NAMALWA (cell line): ENCODE results near the gene PCDHA10.
A peak's percentile ranks its signal among the peaks of the same experiment; 100 is the strongest.
"Not testable (repeated sequence)": the region's sequence is repeated elsewhere in the genome, so short reads cannot be mapped to it uniquely, and the experiment has no call there.

Experiments used
- DNase-seq: peaks from one replicate; pipeline ENCODE4 v3.0.0-alpha.2; 2015; ENCODE audit warnings: low spot score

The PCDHA10 gene

DNA sequence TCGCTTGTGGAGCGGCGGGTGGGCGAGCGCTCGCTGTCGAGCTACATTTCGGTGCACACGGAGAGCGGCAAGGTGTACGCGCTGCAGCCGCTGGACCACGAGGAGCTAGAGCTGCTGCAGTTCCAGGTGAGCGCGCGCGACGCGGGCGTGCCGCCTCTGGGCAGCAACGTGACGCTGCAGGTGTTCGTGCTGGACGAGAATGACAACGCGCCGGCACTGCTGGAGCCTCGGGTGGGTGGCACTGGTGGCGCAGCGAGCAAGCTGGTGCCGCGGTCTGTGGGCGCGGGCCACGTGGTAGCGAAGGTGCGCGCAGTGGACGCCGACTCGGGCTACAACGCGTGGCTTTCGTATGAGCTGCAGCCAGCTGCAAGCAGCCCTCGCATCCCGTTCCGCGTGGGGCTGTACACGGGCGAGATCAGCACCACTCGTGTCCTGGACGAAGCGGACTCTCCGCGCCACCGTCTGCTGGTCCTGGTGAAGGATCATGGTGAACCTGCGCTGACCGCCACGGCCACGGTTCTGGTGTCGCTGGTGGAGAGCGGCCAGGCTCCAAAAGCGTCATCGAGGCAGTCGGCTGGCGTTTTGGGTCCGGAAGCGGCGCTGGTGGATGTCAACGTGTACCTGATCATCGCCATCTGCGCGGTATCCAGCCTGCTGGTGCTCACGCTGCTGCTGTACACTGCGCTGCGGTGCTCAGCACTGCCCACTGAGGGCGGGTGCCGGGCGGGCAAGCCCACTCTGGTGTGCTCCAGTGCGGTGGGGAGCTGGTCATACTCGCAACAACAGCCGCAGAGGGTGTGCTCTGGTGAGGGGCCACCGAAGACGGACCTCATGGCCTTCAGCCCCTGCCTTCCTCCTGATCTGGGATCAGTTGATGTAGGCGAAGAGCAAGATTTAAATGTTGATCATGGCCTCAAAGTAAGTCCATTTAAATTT is 12.6 kb upstream of the PCDHA10 start:
- no peak for DNase-seq

DNA sequence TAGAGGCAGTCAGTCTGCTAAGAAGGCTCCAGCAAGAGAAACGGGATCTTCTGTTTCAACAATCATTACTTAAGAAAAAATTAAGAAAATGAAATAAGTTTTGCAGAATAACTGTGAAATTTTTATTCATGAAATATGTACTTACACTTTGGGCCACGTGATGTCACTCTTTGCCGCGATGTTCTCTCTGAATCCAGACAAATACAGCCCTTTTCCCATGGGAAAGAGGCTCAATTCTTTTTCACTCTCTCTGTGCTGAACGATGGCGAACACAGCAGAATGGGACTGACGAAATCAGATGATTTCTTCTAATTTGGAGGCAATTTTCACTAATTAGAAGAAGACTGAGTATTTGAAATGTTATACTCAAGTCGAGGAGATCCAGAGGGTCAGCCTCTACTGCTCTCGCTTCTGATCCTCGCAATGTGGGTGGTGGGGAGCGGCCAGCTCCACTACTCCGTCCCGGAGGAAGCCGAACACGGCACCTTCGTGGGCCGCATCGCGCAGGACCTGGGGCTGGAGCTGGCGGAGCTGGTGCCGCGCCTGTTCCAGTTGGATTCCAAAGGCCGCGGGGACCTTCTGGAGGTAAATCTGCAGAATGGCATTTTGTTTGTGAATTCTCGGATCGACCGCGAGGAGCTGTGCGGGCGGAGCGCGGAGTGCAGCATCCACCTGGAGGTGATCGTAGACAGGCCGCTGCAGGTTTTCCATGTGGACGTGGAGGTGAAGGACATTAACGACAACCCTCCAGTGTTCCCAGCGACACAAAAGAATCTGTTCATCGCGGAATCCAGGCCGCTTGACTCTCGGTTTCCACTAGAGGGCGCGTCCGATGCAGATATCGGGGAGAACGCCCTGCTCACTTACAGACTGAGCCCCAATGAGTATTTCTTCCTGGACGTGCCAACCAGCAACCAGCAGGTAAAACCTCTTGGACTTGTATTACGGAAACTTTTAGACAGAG is 7.3 kb upstream of the PCDHA10 start, which contains the start of gene PCDHA9:
TSS of gene PCDHA9 (plus strand) at position 244 of the 964 bp plus-strand sequence. CDS start at position 358, 114 bp downstream.
- not testable (repeated sequence) for DNase-seq

DNA sequence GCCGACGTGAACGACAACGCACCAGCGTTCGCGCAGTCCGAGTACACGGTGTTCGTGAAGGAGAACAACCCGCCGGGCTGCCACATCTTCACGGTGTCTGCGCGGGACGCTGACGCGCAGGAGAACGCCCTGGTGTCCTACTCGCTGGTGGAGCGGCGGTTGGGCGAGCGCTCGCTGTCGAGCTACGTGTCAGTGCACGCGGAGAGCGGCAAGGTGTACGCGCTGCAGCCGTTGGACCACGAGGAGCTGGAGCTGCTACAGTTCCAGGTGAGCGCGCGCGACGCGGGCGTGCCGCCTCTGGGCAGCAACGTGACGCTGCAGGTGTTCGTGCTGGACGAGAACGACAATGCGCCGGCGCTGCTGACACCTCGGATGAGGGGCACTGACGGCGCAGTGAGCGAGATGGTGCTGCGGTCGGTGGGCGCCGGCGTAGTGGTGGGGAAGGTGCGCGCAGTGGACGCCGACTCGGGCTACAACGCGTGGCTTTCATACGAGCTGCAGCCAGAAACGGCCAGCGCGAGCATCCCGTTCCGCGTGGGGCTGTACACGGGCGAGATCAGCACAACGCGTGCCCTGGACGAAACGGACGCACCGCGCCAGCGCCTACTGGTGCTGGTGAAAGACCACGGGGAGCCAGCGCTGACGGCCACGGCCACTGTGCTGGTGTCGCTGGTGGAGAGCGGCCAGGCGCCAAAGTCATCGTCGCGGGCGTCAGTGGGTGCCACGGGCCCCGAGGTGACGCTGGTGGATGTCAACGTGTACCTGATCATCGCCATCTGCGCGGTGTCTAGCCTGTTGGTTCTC is 5.7 kb upstream of the PCDHA10 start:
- DNase-seq: not testable (repeated sequence)

DNA sequence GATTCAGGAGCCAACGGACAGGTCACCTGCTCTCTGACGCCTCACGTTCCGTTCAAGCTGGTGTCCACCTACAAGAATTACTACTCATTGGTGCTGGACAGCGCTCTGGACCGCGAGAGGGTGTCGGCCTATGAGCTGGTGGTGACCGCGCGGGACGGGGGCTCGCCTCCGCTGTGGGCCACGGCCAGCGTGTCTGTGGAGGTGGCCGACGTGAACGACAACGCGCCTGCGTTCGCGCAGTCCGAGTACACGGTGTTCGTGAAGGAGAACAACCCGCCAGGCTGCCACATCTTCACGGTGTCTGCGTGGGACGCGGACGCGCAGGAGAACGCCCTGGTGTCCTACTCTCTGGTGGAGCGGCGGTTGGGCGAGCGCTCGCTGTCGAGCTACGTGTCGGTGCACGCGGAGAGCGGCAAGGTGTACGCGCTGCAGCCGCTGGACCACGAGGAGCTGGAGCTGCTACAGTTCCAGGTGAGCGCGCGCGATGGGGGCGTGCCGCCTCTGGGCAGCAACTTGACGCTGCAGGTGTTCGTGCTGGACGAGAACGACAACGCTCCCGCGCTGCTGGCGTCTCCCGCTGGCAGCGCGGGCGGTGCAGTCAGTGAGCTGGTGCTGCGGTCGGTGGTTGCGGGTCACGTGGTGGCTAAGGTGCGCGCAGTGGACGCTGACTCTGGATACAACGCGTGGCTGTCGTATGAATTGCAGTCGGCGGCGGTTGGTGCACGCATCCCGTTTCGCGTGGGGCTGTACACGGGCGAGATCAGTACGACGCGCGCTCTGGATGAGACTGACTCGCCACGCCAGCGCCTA is 1.7 kb downstream of the PCDHA10 start:
- no peak for DNase-seq

DNA sequence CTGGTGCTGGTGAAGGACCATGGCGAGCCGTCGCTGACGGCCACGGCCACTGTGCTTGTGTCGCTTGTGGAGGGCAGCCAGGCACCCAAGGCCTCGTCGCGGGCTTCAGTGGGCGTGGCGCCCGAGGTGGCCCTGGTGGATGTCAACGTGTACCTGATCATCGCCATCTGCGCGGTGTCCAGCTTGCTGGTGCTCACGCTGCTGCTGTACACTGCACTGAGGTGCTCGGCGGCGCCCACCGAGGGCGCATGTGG is 2.2 kb downstream of the PCDHA10 start:
- DNase-seq: no peak

DNA sequence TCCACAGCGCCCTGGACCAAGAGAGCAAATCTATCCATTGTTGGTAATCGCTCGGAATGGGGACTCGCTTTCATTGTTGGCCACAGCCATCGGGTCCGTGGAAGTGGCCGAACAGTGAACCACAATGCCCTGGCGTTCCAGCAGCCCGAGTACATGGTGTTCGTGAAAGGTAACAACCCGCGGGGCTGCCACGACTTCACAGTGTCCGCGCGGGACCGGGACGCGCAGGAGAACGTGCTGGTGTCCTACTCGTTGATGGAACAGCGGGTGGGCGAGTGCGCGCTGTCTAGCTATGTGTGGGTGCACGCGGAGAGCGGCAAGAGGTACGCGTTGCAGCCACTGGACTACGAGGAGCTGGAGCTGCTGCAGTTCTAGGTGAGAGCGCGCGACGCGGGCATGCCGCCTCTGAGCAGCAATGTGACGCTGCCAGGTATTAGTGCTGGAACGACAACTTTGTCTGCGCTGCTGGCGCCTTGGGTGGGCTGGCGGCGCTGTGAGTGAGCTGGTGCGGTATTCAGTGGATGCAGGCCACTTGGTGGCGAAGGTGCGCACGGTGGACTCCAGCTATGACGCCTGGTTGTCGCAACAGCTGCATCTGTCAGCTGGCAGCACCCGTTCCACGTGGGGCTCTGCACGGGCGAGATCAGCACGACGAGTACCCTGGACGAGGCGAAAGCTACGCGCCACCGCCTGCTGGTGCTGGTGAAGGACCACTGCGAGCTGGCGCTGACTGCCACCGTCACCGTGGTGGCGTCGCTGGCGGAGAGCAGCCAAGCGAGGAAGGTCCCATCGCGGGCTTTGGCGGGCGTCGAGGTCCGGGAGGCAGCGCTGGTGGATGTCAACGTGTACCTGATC is 7.0 kb downstream of the PCDHA10 start:
- DNase-seq: no peak

DNA sequence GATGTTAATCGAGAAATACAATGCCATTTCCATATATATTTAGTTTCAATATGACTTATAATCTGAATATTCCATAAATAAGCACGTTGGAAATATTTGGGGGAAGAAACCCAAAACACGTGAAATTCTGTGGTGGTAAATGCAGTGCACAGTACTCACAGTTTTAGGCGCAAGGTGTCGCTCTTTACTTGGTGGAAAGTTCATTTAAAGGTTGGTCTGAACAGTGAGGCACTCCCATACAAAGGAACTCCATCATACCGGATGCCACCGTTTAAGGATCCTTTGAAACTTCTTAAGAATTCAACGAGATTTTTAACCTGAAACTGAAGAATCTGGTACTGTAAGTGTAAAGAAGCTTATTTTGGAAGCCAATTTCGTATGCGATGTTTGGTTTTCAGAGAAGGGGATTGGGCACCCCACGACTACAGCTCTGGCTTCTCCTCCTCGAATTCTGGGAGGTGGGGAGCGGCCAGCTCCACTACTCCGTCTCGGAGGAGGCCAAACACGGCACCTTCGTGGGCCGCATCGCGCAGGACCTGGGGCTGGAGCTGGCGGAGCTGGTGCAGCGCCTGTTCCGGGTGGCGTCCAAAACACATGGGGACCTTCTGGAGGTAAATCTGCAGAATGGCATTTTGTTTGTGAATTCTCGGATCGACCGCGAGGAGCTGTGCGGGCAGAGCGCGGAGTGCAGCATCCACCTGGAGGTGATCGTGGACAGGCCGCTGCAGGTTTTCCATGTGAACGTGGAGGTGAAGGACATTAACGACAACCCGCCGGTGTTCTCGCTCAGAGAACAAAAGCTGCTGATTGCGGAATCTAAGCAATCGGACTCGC is 13.2 kb downstream of the PCDHA10 start, which contains the start of gene PCDHA11:
TSS of gene PCDHA11 (plus strand) at position 237 of the 834 bp plus-strand sequence. CDS start at position 384, 147 bp downstream.
- peak; percentile 5 for DNase-seq

DNA sequence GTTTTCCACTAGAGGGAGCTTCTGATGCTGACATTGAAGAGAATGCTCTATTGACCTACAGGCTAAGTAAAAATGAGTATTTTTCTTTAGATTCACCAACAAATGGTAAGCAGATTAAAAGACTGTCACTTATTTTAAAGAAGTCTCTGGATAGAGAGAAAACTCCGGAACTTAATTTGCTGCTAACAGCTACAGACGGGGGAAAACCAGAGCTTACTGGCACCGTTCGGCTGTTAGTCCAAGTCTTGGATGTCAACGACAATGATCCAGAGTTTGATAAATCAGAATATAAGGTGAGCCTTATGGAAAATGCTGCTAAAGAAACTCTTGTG is 13.8 kb downstream of the PCDHA10 start:
- DNase-seq: peak; percentile 15

DNA sequence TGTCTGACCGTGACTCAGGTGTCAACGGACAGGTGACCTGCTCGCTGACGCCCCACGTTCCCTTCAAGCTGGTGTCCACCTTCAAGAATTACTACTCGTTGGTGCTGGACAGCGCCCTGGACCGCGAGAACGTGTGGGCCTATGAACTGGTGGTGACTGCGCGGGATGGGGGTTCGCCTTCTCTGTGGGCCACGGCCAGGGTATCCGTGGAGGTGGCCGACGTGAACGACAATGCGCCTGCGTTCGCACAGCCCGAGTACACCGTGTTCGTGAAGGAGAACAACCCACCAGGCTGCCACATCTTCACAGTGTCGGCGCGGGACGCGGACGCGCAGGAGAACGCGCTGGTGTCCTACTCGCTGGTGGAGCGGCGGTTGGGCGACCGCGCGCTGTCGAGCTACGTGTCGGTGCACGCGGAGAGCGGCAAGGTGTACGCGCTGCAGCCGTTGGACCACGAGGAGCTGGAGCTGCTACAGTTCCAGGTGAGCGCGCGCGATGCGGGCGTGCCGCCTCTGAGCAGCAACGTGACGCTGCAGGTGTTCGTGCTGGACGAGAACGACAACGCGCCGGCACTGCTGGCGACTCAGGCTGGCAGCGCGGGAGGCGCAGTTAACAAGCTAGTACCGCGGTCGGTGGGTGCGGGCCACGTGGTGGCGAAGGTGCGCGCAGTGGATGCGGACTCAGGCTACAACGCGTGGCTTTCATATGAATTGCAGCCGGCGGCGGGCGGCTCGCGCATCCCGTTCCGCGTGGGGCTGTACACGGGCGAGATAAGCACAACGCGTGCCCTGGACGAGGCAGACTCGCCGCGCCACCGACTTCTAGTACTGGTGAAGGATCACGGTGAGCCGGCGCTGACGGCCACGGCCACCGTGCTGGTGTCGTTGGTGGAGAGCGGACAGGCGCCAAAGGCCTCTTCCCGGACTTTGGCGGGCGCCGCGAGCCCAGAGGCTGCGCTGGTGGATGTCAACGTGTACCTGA is 14.8 kb downstream of the PCDHA10 start:
- DNase-seq: no peak

DNA sequence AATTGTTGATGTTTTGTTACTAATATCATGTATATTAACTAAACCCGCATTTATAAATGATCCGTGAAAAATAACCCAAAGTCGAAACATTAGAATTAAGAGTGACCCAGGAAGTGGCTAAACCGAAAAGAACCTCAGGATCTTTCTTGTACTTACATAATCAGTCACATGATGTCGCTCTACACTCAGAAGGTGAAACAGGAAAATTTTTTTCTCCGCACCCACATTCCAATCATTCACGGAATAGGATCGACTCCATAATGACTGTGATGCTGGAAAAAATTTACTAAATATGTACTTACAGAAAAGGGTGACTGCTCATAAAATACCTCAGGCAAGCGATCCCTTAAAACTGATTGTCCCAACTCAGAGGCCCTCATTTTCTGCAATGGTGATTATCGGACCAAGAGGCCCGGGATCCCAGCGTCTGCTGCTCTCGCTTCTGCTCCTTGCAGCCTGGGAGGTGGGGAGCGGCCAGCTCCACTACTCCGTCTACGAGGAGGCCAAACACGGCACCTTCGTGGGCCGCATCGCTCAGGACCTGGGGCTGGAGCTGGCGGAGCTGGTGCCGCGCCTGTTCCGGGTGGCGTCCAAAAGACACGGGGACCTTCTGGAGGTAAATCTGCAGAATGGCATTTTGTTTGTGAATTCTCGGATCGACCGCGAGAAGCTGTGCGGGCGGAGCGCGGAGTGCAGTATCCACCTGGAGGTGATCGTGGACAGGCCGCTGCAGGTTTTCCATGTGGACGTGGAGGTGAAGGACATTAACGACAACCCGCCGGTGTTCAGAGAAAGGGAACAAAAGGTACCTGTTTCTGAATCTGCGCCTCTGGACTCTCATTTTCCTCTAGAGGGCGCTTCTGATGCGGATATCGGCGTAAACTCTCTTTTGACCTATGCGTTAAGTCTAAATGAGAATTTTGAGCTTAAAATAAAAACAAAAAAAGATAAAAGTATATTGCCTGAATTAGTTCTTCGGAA is 19.7 kb downstream of the PCDHA10 start, which contains the start of gene PCDHA12:
TSS of gene PCDHA12 (plus strand) at position 224 of the 981 bp plus-strand sequence. CDS start at position 389, 165 bp downstream.
- peak; percentile 5 for DNase-seq

DNA sequence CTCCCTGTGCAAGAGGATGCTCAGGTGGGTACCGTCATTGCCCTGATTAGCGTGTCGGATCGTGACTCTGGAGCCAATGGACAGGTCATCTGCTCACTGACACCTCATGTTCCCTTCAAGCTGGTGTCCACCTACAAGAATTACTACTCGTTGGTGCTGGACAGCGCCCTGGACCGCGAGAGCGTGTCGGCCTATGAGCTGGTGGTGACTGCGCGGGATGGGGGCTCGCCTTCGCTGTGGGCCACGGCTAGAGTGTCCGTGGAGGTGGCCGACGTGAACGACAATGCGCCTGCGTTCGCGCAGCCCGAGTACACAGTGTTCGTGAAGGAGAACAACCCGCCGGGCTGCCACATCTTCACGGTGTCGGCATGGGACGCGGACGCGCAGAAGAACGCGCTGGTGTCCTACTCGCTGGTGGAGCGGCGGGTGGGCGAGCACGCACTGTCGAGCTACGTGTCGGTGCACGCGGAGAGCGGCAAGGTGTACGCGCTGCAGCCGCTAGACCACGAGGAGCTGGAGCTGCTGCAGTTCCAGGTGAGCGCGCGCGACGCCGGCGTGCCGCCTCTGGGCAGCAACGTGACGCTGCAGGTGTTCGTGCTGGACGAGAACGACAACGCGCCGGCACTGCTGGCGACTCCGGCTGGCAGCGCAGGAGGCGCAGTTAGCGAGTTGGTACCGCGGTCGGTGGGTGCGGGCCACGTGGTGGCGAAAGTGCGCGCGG is 21.0 kb downstream of the PCDHA10 start:
- DNase-seq: not testable (repeated sequence)

DNA sequence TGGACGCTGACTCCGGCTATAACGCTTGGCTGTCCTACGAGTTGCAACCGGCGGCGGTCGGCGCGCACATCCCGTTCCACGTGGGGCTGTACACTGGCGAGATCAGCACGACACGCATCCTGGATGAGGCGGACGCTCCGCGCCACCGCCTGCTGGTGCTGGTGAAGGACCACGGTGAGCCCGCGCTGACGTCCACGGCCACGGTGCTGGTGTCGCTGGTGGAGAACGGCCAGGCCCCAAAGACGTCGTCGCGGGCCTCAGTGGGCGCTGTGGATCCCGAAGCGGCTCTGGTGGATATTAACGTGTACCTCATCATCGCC is 21.5 kb downstream of the PCDHA10 start:
- no peak for DNase-seq

DNA sequence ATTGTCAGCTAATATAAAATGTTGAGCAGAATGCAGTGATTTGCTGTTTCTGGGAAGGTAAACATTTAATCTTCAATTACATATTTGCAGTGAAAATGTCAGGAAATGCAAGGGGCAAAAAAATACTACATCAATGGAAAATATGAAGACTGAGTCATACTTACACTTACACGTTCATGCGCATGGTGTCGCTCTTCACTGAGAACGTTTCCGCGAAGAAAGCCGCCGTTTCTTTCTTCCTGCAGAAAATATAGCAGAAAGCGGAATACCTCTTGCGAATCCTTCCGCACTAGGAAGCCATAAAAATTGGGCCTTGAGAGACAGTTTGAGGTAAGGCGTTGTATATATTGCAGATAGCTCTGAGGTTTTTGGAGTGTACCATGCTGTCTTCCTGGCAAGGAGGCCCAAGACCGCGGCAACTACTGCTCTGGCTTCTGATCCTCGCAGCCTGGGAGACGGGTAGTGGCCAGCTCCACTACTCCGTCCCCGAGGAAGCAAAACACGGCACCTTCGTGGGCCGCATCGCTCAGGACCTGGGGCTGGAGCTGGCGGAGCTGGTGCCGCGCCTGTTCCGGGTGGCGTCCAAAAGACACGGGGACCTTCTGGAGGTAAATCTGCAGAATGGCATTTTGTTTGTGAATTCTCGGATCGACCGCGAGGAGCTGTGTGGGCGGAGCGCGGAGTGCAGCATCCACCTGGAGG is 26.3 kb downstream of the PCDHA10 start, which contains the start of gene PCDHA13:
TSS of gene PCDHA13 (plus strand) at position 236 of the 702 bp plus-strand sequence. CDS start at position 381, 145 bp downstream.
- DNase-seq: no peak

DNA sequence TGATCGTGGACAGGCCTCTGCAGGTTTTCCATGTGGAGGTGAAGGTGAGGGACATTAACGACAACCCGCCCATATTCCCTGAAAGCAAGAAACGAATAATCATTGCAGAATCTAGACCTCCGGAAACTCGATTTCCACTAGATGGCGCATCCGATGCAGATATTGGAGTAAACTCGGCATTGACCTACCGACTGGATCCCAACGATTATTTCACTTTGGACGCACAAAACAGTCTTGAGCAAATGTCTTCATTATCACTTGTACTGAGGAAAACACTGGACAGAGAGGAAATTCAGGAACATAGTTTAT is 26.8 kb downstream of the PCDHA10 start:
- DNase-seq: peak; percentile 10

DNA sequence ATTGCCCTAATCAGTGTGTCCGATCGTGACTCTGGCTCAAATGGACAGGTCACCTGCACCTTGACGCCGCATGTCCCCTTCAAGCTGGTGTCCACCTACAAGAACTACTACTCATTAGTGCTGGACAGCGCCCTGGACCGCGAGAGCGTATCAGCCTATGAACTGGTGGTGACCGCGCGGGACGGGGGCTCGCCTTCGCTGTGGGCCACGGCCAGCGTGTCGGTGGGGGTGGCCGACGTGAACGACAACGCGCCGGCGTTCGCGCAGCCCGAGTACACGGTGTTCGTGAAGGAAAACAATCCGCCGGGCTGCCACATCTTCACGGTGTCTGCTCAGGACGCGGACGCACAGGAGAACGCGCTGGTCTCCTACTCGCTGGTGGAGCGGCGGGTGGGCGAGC is 27.7 kb downstream of the PCDHA10 start:
- DNase-seq: no peak
